Ishikawa (cell line): ENCODE results near the gene SBF2.

ENCODE experiments used
- CEBPB ChIP-seq: IDR thresholded peaks from 2 replicates; pipeline ENCODE4 v1.6.1; 2012
- CREB1 ChIP-seq: IDR thresholded peaks from 2 replicates; pipeline ENCODE4 v1.6.1; 2012; ENCODE audit warnings: low read depth
- EGR1 ChIP-seq: IDR thresholded peaks from 2 replicates; pipeline ENCODE4 v1.6.1; 2012
- EP300 ChIP-seq: IDR thresholded peaks from 2 replicates; pipeline ENCODE4 v1.6.1; 2012; ENCODE audit warnings: borderline replicate concordance
- FOXM1 ChIP-seq: IDR thresholded peaks from 2 replicates; pipeline ENCODE4 v1.6.1; 2012; ENCODE audit warnings: low read depth, borderline replicate concordance
- NFIC ChIP-seq: IDR thresholded peaks from 2 replicates; pipeline ENCODE4 v1.6.1; 2012
- RAD21 ChIP-seq: IDR thresholded peaks from 2 replicates; pipeline ENCODE4 v1.6.1; 2012; ENCODE audit warnings: low read depth
- TAF1 ChIP-seq: IDR thresholded peaks from 2 replicates; pipeline ENCODE4 v1.6.1; 2012; ENCODE audit warnings: low read depth, mild to moderate bottlenecking
- TCF12 ChIP-seq: IDR thresholded peaks from 2 replicates; pipeline ENCODE4 v1.6.1; 2012; ENCODE audit warnings: low read depth
- TEAD4 ChIP-seq: IDR thresholded peaks from 2 replicates; pipeline ENCODE4 v1.6.1; 2012
- YY1 ChIP-seq: IDR thresholded peaks from 2 replicates; pipeline ENCODE4 v1.6.1; 2012; ENCODE audit warnings: low read depth
- ZBTB7A ChIP-seq: IDR thresholded peaks from 2 replicates; pipeline ENCODE4 v1.6.1; 2012; ENCODE audit warnings: low read depth
- TF ChIP-seq, protein P1 (sequence below): IDR thresholded peaks from 2 replicates; pipeline ENCODE4 v1.6.1; 2012
- TF ChIP-seq, protein P2 (sequence below): IDR thresholded peaks from 2 replicates; pipeline ENCODE4 v1.6.1; 2012; ENCODE audit warnings: low read depth, mild to moderate bottlenecking
- TF ChIP-seq, protein P3 (sequence below): IDR thresholded peaks from 2 replicates; pipeline ENCODE4 v1.6.1; 2012

SBF2 gene

DNA sequence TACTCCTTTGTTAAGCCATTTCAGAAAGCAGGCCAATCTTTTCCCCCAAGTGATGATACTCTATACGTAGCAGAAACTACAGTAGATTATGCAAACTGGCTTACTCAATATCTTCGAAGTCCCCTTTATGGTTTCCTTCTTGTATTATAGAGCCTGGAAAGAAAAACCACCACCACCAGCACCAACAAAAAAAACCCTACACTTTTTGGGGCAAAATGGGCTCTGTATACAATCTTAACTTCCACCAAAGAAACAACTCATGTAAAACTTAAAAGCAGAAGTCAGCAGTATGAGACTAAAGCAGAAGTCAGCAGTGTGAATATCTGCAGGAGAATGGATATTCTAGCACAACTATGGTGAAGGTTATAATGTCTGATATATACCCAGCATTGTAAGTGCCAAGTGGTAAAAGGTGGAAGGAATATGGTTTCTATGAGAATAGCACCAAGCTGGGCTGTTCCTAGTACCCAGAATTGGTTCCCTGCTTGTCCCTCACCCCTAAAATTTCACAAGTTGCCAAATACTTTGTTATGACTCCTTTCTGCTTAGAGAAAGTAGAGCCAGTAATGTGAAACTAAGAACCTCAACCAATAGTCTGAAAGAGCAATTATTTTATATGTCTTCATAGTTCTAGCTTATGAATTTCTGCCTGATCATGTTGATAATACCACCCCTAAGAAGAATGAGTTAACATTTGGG is 252.1 kb downstream of the SBF2 start:
- TF ChIP-seq, protein P1, sequence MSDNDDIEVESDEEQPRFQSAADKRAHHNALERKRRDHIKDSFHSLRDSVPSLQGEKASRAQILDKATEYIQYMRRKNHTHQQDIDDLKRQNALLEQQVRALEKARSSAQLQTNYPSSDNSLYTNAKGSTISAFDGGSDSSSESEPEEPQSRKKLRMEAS, result no peak
- TF ChIP-seq, protein P2, sequence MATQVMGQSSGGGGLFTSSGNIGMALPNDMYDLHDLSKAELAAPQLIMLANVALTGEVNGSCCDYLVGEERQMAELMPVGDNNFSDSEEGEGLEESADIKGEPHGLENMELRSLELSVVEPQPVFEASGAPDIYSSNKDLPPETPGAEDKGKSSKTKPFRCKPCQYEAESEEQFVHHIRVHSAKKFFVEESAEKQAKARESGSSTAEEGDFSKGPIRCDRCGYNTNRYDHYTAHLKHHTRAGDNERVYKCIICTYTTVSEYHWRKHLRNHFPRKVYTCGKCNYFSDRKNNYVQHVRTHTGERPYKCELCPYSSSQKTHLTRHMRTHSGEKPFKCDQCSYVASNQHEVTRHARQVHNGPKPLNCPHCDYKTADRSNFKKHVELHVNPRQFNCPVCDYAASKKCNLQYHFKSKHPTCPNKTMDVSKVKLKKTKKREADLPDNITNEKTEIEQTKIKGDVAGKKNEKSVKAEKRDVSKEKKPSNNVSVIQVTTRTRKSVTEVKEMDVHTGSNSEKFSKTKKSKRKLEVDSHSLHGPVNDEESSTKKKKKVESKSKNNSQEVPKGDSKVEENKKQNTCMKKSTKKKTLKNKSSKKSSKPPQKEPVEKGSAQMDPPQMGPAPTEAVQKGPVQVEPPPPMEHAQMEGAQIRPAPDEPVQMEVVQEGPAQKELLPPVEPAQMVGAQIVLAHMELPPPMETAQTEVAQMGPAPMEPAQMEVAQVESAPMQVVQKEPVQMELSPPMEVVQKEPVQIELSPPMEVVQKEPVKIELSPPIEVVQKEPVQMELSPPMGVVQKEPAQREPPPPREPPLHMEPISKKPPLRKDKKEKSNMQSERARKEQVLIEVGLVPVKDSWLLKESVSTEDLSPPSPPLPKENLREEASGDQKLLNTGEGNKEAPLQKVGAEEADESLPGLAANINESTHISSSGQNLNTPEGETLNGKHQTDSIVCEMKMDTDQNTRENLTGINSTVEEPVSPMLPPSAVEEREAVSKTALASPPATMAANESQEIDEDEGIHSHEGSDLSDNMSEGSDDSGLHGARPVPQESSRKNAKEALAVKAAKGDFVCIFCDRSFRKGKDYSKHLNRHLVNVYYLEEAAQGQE, result no peak
- TF ChIP-seq EGR1 (no peak), EP300 (no peak)
- TF ChIP-seq, protein P3, sequence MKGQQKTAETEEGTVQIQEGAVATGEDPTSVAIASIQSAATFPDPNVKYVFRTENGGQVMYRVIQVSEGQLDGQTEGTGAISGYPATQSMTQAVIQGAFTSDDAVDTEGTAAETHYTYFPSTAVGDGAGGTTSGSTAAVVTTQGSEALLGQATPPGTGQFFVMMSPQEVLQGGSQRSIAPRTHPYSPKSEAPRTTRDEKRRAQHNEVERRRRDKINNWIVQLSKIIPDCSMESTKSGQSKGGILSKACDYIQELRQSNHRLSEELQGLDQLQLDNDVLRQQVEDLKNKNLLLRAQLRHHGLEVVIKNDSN, result no peak

DNA sequence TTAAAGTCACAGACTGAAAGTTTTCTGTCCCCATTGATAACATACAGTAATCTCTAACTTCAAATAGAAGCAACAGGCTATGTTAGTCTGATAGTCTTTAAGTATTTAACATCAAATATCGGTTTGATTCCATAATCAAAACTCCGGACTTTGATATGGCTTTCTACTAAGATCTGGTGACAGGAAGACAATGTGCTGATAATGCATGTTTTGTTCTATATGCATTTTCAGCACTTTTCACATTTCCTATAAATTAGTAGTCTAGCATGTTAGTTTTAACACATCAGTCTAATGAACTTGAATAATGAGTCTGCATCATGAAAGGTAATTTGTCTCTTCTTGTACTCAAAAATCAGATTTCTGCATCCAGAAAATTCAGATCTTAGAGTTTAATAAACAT is 252.7 kb downstream of the SBF2 start:
- no peak for TF ChIP-seq RAD21
- no peak for TF ChIP-seq EP300
- TF ChIP-seq TCF12, result no peak
- no peak for TF ChIP-seq CEBPB
- TF ChIP-seq ZBTB7A, result no peak
- TF ChIP-seq, protein P1, result no peak
- TF ChIP-seq, protein P2, result no peak
- TF ChIP-seq, protein P3, result no peak
- no peak for TF ChIP-seq FOXM1
- TF ChIP-seq YY1, result no peak
- no peak for TF ChIP-seq TEAD4
- TF ChIP-seq NFIC, result no peak
- no peak for TF ChIP-seq EGR1
- TF ChIP-seq TAF1, result no peak
- TF ChIP-seq CREB1, result no peak

DNA sequence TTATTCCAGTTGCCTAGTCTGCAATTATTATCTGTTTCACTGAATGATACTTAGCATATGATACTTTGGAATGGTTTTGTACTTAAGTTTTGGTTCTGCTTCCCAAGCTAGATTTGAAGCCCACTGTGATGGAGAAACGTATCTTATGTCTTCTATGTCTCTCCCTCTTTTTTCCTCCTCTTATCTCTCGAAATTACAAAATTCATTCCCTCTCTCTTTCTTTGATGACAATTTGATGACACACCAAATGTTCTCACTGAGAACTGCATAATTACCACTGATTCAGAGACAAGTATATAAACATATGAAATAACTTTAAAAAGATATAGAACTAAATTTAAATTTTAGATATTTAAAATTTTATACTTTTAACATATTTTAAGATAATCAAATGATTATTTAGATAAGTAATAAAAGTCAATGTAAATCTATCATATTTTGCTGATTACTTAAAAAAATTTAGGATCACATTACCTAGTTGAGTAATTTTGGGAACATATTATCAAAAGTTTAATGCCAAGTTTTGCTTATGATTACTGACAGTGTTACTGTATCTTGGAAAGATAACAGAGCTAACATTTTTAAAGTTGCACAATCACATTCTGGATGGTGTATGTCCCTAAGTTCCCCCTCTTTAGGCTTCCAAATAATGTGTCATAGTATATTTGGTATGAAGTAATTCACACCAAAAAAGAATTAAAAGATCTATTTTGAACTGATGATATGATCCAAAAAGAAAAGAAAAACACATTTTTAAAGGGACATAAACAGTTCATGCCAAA is 255.3 kb downstream of the SBF2 start:
- TF ChIP-seq, protein P3, result no peak
- TF ChIP-seq ZBTB7A, result no peak

DNA sequence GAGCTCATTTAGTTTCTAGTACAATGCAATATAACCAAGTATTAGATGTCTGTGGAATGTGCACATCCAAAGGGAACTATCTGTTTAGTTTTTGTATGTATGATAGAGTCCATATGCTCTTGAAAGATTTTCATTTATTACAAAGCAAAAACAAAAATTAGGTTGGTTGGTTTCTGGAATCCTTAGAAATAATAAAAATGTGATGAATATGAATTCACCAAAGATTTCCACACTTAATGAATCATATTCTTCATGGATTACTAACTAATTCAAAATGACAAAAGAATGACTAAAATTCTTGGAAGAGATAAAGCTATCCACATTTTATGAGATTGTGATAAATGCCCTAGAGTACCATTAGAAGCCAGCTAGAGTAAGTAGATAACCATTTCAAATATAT is 261.1 kb downstream of the SBF2 start:
- TF ChIP-seq, protein P3, result no peak
- no peak for TF ChIP-seq FOXM1

DNA sequence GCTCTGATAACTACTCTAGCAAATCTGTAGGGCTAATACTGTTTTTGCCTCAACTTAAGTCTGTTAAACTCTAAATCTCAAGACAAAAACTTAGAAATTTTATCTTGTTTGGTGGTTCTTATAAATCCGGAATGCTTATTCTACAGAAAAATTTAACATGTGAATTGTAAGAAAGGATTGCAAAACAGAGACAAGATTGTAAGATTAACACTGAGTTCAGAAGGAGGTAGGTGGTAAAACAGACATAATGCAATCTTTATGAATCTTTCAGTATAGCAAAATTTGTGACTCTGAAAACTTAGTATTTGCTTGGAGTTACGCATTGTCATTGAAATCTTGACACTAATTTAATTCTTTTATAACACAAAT is 263.9 kb downstream of the SBF2 start:
- TF ChIP-seq, protein P2, result no peak
- TF ChIP-seq CREB1, result no peak
- no peak for TF ChIP-seq YY1
- no peak for TF ChIP-seq TEAD4
- no peak for TF ChIP-seq NFIC
- TF ChIP-seq FOXM1, result no peak
- TF ChIP-seq RAD21, result no peak
- no peak for TF ChIP-seq ZBTB7A
- TF ChIP-seq, protein P3, result no peak
- TF ChIP-seq EGR1, result no peak
- TF ChIP-seq TCF12, result no peak
